ENCODE results near the gene ELF4. TPM values are rescaled to one million over a fixed set of nuclear protein-coding genes. Genes with fewer than 3 reads are reported as not detected.
A peak's percentile ranks its signal among the peaks of the same experiment; 100 is the strongest.

ELF4 gene
- total RNA-seq, 1 donor from 2014 or later: 31.2 TPM

DNA sequence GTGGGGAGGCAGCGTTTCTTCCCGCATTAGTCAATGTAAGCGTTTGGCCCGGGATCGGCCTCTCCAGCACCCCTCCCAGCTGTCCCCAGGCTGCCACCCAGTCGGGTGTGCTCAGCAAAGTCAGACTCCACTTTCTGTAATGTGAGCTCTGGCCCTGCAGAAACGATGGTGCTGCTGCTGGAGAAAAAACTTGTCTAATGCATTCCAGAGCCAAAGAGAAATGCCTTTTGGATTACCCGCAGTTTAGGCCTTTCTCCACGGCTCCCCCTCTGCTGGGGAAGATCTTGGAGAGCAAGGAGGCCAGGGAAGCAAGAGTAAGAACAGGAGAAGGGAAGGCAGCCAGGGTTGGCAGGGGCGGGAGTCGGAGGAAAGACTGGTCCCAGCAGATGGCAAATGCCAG lies 55.2 kb downstream of the ELF4 start:
- H2AFZ ChIP-seq (ENCODE audit: low read depth, low read length): no peak overlapping the region
- H4K20me1 ChIP-seq (ENCODE audit: insufficient read depth, low read length): no peaks in the 10 kb centered on the region
- H3K4me2 ChIP-seq (ENCODE audit: low read length): no peak overlapping the region
- FAIRE-seq: peak; percentile 79
- no peak for TF ChIP-seq EZH2 (IDR thresholded peaks at IDR 0.05; ENCODE audit: insufficient read depth, low read length)
- no peaks in the 10 kb centered on the region for H3K9me3 ChIP-seq (ENCODE audit: insufficient read depth, low read depth, low read length)
- H3K4me1 Mint-ChIP-seq (ENCODE audit: low read depth, unreplicated experiment): peaks cover 15% of the 10 kb centered on the region
- H3K27ac ChIP-seq (ENCODE audit: low read depth, low read length): no peak overlapping the region
- H3K27me3 ChIP-seq (ENCODE audit: insufficient read depth, low read length): no peaks in the 10 kb centered on the region
- H3K4me3 Mint-ChIP-seq (ENCODE audit: unreplicated experiment): no peak overlapping the region
- peaks cover 3% of the 10 kb centered on the region for H3K4me1 ChIP-seq (ENCODE audit: insufficient read depth, low read length)
- H3K9me3 Mint-ChIP-seq (ENCODE audit: unreplicated experiment): no peaks in the 10 kb centered on the region
- H3K9ac ChIP-seq (ENCODE audit: low read length): no peak overlapping the region
- peak; percentile 60 for DNase-seq (ENCODE audit: low read depth)
- no peak overlapping the region for H3K4me3 ChIP-seq (ENCODE audit: insufficient read depth, low read depth, low read length)
- H3K27me3 Mint-ChIP-seq (ENCODE audit: low read depth, unreplicated experiment): no peaks in the 10 kb centered on the region
- no peaks in the 10 kb centered on the region for H3K79me2 ChIP-seq (ENCODE audit: insufficient read depth, low read length)
- peak overlapping the region; percentile 21 for H3K27ac Mint-ChIP-seq (ENCODE audit: unreplicated experiment)
- H3K36me3 ChIP-seq (ENCODE audit: insufficient read depth, low read length): no peaks in the 10 kb centered on the region
- no peaks in the 10 kb centered on the region for H3K36me3 Mint-ChIP-seq (ENCODE audit: low read depth, unreplicated experiment)

- Mint-ChIP-seq H3K27ac (ENCODE audit: unreplicated experiment) (no peak overlapping the region), H3K36me3 (ENCODE audit: low read depth, unreplicated experiment) (peaks cover 3% of the 10 kb centered on the region), H3K4me3 (ENCODE audit: unreplicated experiment) (no peak overlapping the region), H3K4me1 (ENCODE audit: low read depth, unreplicated experiment) (peaks cover 13% of the 10 kb centered on the region), H3K27me3 (ENCODE audit: low read depth, unreplicated experiment) (no peaks in the 10 kb centered on the region), H3K9me3 (ENCODE audit: unreplicated experiment) (peaks cover 3% of the 10 kb centered on the region)
- H3K79me2 ChIP-seq (ENCODE audit: insufficient read depth, low read length): no peaks in the 10 kb centered on the region
- H3K4me2 ChIP-seq (ENCODE audit: low read length): no peak overlapping the region
- H3K4me1 ChIP-seq (ENCODE audit: insufficient read depth, low read length): peaks cover 3% of the 10 kb centered on the region
- no peak overlapping the region for H3K9ac ChIP-seq (ENCODE audit: low read length)
- H4K20me1 ChIP-seq (ENCODE audit: insufficient read depth, low read length): no peaks in the 10 kb centered on the region
- no peaks in the 10 kb centered on the region for H3K9me3 ChIP-seq (ENCODE audit: insufficient read depth, low read depth, low read length)
- H2AFZ ChIP-seq (ENCODE audit: low read depth, low read length): no peak overlapping the region
- H3K4me3 ChIP-seq (ENCODE audit: insufficient read depth, low read depth, low read length): no peak overlapping the region
- H3K27ac ChIP-seq (ENCODE audit: low read depth, low read length): no peak overlapping the region
- FAIRE-seq (no peak), DNase-seq (ENCODE audit: low read depth) (no peak)
- H3K36me3 ChIP-seq (ENCODE audit: insufficient read depth, low read length): no peaks in the 10 kb centered on the region
- TF ChIP-seq CTCF (IDR thresholded peaks at IDR 0.05; ENCODE audit: insufficient read depth, low read depth, low read length) (no peak), EZH2 (IDR thresholded peaks at IDR 0.05; ENCODE audit: insufficient read depth, low read length) (no peak)
- no peaks in the 10 kb centered on the region for H3K27me3 ChIP-seq (ENCODE audit: insufficient read depth, low read length)
Measured at GRCh38 chrX:130053236-130053635, 57.1 kb downstream of the ELF4 start.

DNA sequence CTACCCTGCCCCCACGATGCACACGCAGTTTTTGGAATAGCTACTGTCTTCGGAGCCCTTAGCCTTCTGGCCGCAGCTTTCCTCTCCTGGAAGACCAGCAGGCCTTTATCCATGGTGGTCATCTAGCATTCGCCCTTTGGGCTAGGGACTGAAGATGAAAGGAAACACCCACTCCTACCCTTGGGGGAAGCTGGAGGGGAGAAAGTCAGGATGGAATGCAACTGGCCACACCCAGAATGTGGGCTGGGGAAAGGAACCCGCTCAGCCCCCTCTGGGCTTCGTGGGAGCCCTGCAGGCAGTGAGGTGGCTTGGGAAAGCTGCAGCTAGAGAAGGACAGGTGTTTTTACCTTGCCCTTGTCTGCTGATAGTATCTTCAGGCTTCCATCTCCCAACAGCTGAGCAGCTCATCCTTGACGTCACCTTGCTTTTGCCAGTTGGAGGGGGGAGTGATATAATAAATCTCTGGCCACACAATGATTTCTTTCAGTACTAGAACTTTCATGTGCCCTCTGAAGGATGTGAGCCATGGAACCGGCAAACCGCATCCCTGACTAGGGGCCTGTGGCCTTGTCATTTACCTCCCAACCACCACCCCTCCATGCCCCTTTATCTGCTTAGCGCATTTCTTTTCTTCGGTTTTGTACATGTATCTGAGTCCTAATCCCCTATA lies 59.0 kb downstream of the ELF4 start:
- FAIRE-seq: no peak
- Mint-ChIP-seq H3K9me3 (ENCODE audit: unreplicated experiment) (peaks cover 3% of the 10 kb centered on the region), H3K27ac (ENCODE audit: unreplicated experiment) (no peak overlapping the region)

More for the DNA sequence above, 59.0 kb downstream of the ELF4 start:
- H3K27me3 Mint-ChIP-seq (ENCODE audit: low read depth, unreplicated experiment): no peaks in the 10 kb centered on the region
- Histone ChIP-seq H3K27ac (ENCODE audit: low read depth, low read length) (no peak overlapping the region), H3K27me3 (ENCODE audit: insufficient read depth, low read length) (no peaks in the 10 kb centered on the region), H3K9me3 (ENCODE audit: insufficient read depth, low read depth, low read length) (no peaks in the 10 kb centered on the region), H4K20me1 (ENCODE audit: insufficient read depth, low read length) (no peaks in the 10 kb centered on the region), H3K4me2 (ENCODE audit: low read length) (no peak overlapping the region), H3K36me3 (ENCODE audit: insufficient read depth, low read length) (no peaks in the 10 kb centered on the region), H3K9ac (ENCODE audit: low read length) (no peak overlapping the region), H3K79me2 (ENCODE audit: insufficient read depth, low read length) (no peaks in the 10 kb centered on the region), H3K4me1 (ENCODE audit: insufficient read depth, low read length) (peaks cover 3% of the 10 kb centered on the region), H2AFZ (ENCODE audit: low read depth, low read length) (no peak overlapping the region), H3K4me3 (ENCODE audit: insufficient read depth, low read depth, low read length) (no peak overlapping the region)
- peaks cover 15% of the 10 kb centered on the region for H3K4me1 Mint-ChIP-seq (ENCODE audit: low read depth, unreplicated experiment)
- DNase-seq (ENCODE audit: low read depth): no peak
- H3K4me3 Mint-ChIP-seq (ENCODE audit: unreplicated experiment): no peak overlapping the region
- no peak for TF ChIP-seq CTCF (IDR thresholded peaks at IDR 0.05; ENCODE audit: insufficient read depth, low read depth, low read length)
- no peak for TF ChIP-seq EZH2 (IDR thresholded peaks at IDR 0.05; ENCODE audit: insufficient read depth, low read length)
- H3K36me3 Mint-ChIP-seq (ENCODE audit: low read depth, unreplicated experiment): peaks cover 3% of the 10 kb centered on the region
